Measurements from ENCODE around the gene SEMA3C. TPM values are rescaled to one million over a fixed set of nuclear protein-coding genes. Genes with fewer than 3 reads are reported as not detected.
A peak's percentile ranks its signal among the peaks of the same experiment; 100 is the strongest.

SEMA3C gene
- total RNA-seq, 4 donors from 2014 or later, result 117 to 181 (median 158) TPM

- TF ChIP-seq POLR2AphosphoS5 (IDR thresholded peaks at IDR 0.05), result peak; percentile 60 to 89
- TF ChIP-seq POLR2A (IDR thresholded peaks at IDR 0.05; ENCODE audit: low read depth), result no peak
- no peak for TF ChIP-seq CTCF (IDR thresholded peaks at IDR 0.05)
- peaks cover 7 to 44% (median 42%) of the 10 kb centered on the region in 4 donors for H3K4me1 ChIP-seq
- 44% methylated on average over 3 of the region's 3 CpGs for WGBS
- H3K27ac ChIP-seq (replicated peaks in 1 of 4), result peak overlapping the region; percentile 69 to 85 (median 84)
- H3K36me3 ChIP-seq, result no peaks in the 10 kb centered on the region
- H3K4me3 ChIP-seq, result no peak overlapping the region
- no peaks in the 10 kb centered on the region for H3K27me3 ChIP-seq
- no peaks in the 10 kb centered on the region for H3K9me3 ChIP-seq
- intact Hi-C loops (cut with DNase I), result loop anchor here (10.0 kb wide), 1 partner anchor 192 kb away; the partner anchor contains the start of gene SEMA3C
- peak; percentile 92 for DNase-seq (ENCODE audit: extremely low spot score)
Measured at GRCh38 chr7:80722616-80723195, 196.1 kb downstream of the SEMA3C start.

GRCh38 chr7:80721883-80722615 lies 196.8 kb downstream of the SEMA3C start:
- Histone ChIP-seq H3K4me3 (no peak overlapping the region), H3K27ac (replicated peaks in 1 of 4) (peak overlapping the region; percentile 69 to 85 (median 84)), H3K9me3 (no peaks in the 10 kb centered on the region), H3K36me3 (no peaks in the 10 kb centered on the region), H3K27me3 (no peaks in the 10 kb centered on the region), H3K4me1 (peaks cover 7 to 44% (median 42%) of the 10 kb centered on the region in 4 donors)
- peak; percentile 72 for DNase-seq (ENCODE audit: extremely low spot score)
- 46% methylated on average over 3 of the region's 3 CpGs for WGBS
- intact Hi-C loops (cut with DNase I), result loop anchor here (10.0 kb wide), 1 partner anchor 193 kb away; the partner anchor contains the start of gene SEMA3C
- TF ChIP-seq POLR2AphosphoS5 (IDR thresholded peaks at IDR 0.05), result peak in 1 of 2 donors; percentile 38
- no peak for TF ChIP-seq POLR2A (IDR thresholded peaks at IDR 0.05; ENCODE audit: low read depth)

- 100% methylated on average over 3 of the region's 3 CpGs for WGBS
- intact Hi-C loops (cut with DNase I), result loop anchor here (10.0 kb wide), 1 partner anchor 195 kb away; the partner anchor contains the start of gene SEMA3C
- no peaks in the 10 kb centered on the region for H3K36me3 ChIP-seq
- no peak overlapping the region for H3K4me3 ChIP-seq
- no peaks in the 10 kb centered on the region for H3K9me3 ChIP-seq
- peak; percentile 24 for DNase-seq (ENCODE audit: extremely low spot score)
- H3K4me1 ChIP-seq, result peaks cover 7 to 41% (median 40%) of the 10 kb centered on the region in 4 donors
- no peaks in the 10 kb centered on the region for H3K27me3 ChIP-seq
- H3K27ac ChIP-seq (replicated peaks in 1 of 4), result no peak overlapping the region
- TF ChIP-seq EP300 (IDR thresholded peaks at IDR 0.05) (no peak), POLR2A (IDR thresholded peaks at IDR 0.05; ENCODE audit: low read depth) (no peak), POLR2AphosphoS5 (IDR thresholded peaks at IDR 0.05) (no peak), CTCF (IDR thresholded peaks at IDR 0.05) (no peak)
Measured at GRCh38 chr7:80720146-80720545, 198.7 kb downstream of the SEMA3C start.

GRCh38 chr7:80719261-80719660 lies 199.6 kb downstream of the SEMA3C start:
- H3K9me3 ChIP-seq, result no peaks in the 10 kb centered on the region
- no peak for TF ChIP-seq POLR2AphosphoS5 (IDR thresholded peaks at IDR 0.05)
- TF ChIP-seq POLR2A (IDR thresholded peaks at IDR 0.05; ENCODE audit: low read depth), result no peak
- TF ChIP-seq CTCF (IDR thresholded peaks at IDR 0.05), result no peak
- TF ChIP-seq EP300 (IDR thresholded peaks at IDR 0.05), result no peak
- WGBS, result 61% methylated on average over 3 of the region's 3 CpGs
- no peak overlapping the region for H3K27ac ChIP-seq (replicated peaks in 1 of 4)
- no peaks in the 10 kb centered on the region for H3K36me3 ChIP-seq
- peaks cover 7 to 32% (median 31%) of the 10 kb centered on the region in 4 donors for H3K4me1 ChIP-seq
- peak; percentile 42 for DNase-seq (ENCODE audit: extremely low spot score)
- H3K27me3 ChIP-seq, result no peaks in the 10 kb centered on the region
- H3K4me3 ChIP-seq, result no peak overlapping the region
- intact Hi-C loops (cut with DNase I), result no loop called here

- H3K27ac ChIP-seq (replicated peaks in 1 of 4), result no peak overlapping the region
- no peak for TF ChIP-seq POLR2AphosphoS5 (IDR thresholded peaks at IDR 0.05)
- H3K4me1 ChIP-seq, result no peaks in the 10 kb centered on the region
- no peaks in the 10 kb centered on the region for H3K9me3 ChIP-seq
- no peak for DNase-seq (ENCODE audit: extremely low spot score)
- WGBS, result 80% methylated on average over 2 of the region's 2 CpGs
- no peak overlapping the region for H3K4me3 ChIP-seq
- no peaks in the 10 kb centered on the region for H3K27me3 ChIP-seq
- intact Hi-C loops (cut with DNase I), result no loop called here
- H3K36me3 ChIP-seq, result no peaks in the 10 kb centered on the region
Measured at GRCh38 chr7:80711531-80711930, 207.3 kb downstream of the SEMA3C start.
